ENCODE measurements around the gene RNF217. TPM values are rescaled to one million over a fixed set of nuclear protein-coding genes. Genes with fewer than 3 reads are reported as not detected.

RNF217 gene
- polyA plus RNA-seq, 4 donors = 12.1 to 19.8 (median 16.7) TPM

DNA sequence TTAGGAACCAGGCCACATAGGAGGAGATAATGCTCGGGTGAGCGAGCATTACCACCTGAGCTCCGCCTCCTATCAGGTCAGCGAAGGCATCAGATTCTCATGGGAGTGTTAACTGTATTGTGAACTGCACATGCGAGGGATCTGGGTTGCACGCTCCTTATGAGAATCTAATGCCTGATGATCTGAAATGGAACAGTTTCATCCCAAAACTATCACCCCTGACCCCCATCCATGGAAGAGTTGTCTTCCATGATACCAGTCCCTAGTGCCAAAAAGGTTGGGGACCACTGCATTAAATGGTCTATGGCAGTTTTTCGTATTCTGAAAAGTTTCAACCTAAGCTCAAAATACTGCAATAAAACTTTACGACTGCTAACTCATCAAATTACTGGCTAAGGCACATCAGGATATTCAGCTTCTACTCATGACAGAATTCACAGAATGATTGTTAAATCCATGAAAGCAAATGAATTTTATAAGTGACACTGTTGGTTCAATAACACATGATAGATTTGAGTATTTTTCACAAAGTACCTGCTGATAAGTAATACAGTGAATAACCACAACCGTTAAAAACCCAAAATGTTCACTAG is 25.9 kb downstream of the RNF217 start:
- DNase-seq (ENCODE audit: low read depth in 4 of 4, low spot score in 2 of 4) = no peak

DNA sequence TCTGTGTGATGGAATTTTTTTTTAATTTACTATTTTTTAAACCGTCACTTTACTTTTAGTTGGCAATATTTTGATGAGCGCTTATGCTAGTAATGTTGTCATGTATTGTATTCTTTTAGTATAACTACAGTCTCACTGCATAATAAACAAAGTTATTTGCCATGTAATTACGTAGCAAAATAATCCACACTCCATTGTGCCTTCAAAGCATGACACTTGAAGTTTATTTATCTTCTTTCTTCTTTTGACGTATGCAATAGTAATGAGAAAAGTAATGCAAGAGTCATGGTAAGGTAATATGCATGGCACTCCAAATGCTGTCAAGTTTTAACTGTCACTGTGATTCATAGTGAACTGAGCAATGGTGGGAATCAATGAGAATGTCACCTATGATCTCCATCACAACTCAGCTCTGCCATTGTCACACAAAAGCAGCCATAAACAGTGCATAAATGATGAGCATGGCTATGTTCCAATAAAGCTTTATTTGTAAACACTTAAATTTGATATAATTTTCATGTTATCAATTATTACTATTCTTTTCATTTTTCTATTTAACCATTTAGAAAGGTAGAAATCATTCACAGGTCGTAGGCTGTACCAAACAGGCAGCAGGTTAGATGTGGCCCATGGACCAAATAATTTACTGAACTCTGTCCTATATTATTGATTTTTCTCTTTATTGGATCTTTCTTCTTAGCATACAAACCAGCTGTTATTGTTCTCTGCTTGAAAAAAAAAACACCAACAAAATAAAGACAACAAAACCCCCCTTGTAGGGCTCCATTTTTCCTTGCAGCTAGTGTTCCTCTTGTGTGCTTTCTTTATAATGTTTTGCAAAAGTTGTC is 27.1 kb downstream of the RNF217 start:
- no peak for DNase-seq (ENCODE audit: low read depth in 4 of 4, low spot score in 2 of 4)

DNA sequence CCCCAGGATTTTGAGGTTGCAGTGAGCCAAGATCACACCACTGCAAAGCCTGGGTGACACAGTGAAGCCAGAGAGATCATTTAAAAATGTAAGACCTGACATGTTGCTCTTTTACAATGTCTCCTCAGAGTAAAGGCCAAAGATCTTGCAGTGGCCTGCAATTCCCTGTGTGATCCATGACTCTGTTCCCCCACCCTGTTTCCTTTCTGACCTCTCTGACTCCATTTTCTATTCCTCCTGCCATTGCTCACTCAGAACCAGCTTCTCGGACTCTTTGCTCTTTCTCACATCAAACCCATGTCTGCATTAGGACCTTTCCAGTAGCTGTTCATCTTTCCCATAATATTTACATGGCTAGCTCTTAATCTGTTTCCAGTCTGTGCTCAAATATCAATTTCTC is 28.8 kb downstream of the RNF217 start:
- no peak for DNase-seq (ENCODE audit: low read depth in 4 of 4, low spot score in 2 of 4)

DNA sequence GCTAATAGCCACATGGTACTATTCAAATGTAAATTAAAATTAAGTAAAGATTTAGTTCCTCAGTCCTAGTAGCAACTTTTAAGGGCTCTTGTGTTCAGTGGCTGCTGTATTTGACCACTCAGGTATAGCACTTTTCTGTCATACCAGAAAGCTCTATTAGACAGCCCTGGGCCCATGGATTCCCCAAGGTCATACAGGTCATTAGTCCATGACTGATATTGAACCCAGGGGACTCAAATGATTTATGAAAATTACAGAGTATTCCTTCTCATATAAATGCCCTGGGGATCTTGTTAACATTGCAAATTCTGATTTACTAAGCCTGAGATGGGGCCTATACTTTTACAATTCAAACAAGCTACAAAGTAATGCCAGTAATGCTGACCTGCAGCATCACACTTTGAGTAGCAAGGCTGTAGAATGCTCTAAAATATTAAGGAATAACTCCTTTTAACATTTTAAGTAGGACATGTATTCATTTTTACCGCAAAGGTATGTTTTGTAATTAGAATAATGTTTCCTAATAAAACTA is 29.6 kb downstream of the RNF217 start:
- no peak for DNase-seq (ENCODE audit: low read depth in 4 of 4, low spot score in 2 of 4)

DNA sequence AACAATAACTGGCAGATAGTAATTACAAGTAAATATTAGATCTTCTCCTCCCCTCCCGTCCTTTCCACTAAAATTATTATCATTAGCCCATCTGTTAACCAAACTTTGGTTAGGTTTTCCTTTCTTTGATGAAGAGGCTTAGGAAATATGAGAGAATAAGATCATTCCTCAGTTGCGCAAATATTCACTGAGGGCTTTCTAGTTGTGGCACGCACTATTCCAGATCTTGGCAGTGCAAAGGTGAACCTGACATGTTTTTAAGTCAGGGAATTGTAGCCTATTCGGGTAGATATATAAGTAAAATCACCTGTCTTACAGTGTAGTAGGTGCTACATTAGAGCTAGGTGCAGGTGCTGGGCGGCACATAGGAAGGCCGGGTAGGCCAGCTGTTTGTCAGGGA is 31.1 kb downstream of the RNF217 start:
- DNase-seq (ENCODE audit: low read depth in 4 of 4, low spot score in 2 of 4) = no peak

DNA sequence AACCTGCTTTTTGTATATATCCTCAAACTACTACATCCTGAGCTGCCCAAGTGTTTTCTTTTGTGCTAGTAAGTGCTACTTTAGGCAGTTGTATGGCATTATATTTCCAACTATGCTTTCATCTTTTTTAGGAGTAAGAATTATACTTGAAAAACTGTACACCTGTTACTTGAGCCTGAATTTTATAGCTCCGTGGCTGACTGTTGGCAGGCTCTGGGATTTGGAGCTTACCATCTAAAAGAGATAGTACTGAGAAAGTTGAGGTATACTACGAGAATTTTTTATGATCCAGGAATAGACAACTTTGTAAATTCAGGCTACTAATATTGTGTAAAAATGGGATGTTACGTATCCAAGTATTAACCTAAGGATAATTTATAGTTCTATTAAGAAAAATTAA is 32.4 kb downstream of the RNF217 start:
- DNase-seq (ENCODE audit: low read depth in 4 of 4, low spot score in 2 of 4) = no peak

DNA sequence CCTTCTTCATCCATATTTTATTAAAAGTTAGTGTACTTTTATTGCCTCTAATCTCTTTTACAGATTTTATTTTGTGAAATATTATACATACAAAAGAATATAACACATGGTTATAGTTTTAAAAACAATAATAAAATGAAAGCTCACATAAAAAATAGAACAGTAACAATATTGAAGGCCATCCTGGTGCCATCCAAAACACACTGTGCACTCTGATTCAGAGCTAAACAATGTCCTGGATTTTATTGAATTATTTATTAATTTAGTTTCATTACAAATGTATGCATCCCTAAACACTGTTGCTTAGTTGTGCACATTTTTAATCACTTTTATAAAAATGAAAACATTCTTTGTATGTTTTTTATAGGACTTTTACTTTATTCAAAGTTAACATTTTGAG is 32.9 kb downstream of the RNF217 start:
- no peak for DNase-seq (ENCODE audit: low read depth in 4 of 4, low spot score in 2 of 4)

DNA sequence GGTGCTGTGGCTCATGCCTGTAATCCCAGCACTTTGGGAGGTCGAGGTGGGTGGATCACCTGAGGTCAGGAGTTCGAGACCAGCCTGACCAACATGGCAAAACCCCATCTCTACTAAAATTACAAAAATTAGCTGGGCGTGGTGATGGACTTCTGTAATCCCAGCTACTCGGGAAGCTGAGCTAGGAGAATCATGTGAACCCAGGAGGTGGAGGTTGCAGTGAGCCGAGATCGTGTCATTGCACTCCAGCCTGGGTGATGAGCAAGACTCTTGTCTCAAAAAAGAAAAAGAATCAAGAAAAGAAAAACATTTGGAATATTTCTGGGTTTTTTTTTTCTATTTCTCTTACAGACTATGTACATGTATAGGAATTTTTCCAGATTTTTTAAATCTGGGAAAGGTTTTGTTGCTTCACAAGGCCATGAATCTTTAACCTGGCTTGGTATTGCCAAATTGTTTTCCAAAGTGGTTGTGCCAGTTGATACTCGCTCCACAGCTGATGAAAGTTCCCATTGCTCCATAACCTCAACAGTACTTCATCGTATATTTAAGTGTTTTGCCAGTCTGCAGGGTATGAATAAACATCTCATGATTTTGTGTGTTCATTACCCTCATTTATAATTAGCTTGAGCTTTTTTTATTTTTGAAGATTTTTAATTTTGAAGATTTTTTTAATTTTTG is 33.5 kb downstream of the RNF217 start:
- DNase-seq (ENCODE audit: low read depth in 4 of 4, low spot score in 2 of 4) = no peak

DNA sequence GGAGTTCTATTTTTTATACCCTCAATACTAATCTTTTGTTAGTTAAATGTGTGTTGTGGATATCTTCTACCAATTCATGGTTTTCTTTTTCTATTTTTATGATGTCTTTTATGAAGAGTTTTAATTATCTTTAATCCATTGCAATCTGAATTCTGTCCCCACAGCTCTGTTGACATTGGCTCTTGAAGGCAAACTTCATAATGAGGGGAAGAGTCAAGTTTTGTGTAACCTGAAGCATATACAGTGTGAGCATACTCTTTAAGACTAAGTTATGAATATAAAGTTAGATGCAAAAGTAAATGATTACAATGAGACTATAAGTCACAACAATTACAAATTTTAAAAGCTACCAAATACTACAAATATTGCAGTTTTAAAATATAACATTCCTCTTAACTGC is 34.2 kb downstream of the RNF217 start:
- no peak for DNase-seq (ENCODE audit: low read depth in 4 of 4, low spot score in 2 of 4)

DNA sequence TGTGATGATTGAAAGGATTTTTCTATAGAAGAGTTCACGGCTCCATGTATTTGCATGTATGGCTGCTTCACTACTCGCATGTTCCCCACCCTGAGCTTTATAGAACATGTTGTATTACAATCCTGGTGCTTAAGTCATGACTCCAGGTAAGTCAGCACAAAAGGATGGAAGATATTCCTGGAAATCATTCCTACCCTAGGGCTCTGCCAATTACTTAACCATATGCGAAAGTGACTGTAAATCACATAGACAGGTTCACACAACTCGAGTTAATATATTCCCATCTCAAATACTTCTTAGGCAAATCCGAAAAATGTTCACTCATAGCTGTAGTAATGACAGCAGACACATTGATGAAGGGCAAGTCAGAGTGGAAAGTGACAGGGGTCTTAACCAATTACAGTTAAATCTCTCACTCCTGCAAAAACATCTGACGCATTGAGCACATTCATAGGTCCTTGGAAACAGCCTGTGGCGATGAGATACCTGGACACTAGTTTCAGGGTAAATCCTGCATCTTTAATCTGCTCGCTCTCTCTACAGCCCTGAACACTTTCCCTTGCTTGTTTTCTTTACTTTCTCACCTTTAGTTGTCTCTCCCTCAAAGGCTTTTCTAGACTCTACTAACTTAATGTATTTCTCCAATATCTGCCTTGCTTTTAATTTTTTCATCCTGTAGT is 35.1 kb downstream of the RNF217 start:
- no peak for DNase-seq (ENCODE audit: low read depth in 4 of 4, low spot score in 2 of 4)

DNA sequence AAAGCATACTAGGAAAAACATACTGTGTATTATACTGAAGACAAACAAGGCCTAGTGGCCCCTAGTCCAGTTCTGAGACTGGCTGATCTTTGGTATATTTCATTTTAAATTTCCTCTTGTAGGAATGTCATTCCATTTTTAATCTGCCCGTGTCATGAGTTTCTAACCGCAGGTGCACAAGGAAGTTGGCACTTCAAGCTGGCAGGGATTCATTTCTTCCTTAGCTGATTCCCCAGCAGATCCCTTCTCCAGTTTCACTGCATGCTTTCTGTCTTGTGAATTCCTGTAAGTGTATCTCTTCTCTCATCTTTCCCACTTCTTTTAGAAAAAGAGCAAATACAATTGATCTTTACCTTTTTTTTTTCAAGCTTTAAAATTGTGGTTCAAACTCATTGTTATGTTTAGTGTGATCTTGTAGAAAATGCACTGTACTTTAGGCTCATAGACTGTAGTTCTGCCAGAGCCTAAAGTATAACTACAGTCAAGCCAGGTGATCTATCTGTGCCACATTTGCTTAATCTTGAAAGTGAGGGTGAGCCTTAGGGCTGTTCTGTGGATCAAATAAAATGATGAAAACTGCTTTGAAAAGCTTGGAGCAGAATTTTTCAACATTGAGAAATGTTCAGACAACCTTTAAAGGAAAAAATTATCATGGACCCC is 37.0 kb downstream of the RNF217 start:
- no peak for DNase-seq (ENCODE audit: low read depth in 4 of 4, low spot score in 2 of 4)

DNA sequence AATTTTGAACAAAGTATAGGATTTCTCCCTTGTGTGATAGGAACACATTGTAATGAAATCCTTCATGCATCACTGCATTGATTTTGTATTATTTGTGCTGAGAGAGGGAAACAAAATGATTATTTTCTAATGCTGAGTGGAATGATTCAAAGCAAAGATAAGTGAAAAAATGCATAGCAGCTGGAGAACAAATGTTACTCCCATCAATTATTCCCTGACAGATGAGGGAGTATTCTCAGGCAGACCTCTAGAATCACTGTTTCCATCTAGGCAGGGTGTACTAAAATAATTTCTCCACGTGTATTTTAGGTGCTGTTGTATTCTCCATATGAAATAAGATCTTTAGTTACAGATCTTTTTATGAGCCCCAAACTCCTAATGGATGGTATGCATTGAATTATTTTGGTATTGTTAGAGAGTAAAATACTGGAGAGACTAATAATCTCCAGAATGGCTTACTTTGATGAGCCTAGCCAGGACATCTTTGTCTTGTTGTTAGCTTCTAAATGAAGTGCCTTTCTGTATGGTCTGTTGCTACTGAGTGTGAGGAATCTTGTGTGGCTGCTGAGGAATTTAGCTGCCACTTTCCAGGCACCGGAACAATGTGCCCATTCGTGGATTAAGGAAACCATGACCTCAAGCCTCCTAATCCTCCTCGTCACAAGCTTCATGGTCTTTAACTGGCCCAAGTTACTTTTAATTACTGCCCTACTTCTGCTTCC is 39.6 kb downstream of the RNF217 start:
- DNase-seq (ENCODE audit: low read depth in 4 of 4, low spot score in 2 of 4) = no peak

DNA sequence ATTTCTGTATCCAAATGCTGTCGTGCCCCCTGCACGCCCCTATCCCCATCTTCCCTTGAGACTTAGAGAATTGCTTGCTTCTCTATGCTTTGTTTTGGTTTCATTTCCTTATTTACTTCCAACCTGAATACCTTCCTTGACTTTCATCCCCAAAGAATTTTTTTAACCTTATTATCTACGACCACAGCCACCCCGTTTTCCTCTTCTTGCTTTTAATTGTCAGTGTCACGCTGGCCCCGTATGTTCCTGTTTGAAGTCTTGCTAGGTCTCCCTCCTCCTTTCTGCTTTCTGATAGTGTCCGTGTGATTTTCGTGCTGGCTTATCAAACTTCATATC is 40.1 kb downstream of the RNF217 start:
- DNase-seq (ENCODE audit: low read depth in 4 of 4, low spot score in 2 of 4) = no peak

DNA sequence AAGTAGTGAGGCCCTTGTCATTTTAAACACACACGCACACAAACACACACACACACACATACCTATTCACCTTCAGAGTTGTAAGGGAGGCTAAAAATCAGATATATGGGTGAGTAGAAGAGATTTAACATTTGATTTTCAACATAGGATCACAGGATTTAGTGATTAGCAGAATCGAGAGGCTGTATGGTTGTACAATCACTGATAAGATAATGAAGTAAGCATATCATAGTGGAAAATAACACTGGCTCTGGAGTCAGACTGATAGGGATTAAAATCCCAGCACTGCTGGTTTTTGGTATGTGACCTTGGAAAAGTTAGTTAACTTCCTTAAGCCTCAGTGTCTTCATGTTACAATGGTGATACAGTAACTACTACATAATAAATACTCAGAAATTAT is 40.8 kb downstream of the RNF217 start:
- no peak for DNase-seq (ENCODE audit: low read depth in 4 of 4, low spot score in 2 of 4)

DNA sequence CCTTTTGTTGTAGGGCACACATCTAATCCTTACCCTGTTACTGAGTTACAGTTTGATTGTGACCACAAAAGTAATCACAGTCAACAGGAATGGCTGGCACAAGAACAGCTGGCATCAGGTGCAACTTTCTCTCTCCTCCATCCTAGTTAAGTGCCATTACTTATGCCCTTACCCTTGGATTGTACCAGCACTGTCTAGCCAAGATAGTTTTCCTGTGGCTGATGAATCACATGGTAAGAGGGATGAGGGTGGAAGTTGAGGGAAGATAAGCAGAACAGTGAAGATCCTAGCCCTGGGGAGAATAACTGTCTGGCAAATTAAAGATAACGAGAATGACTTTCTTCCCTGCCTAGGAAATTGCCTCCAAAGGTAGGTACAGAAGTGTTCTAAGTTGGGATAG is 42.0 kb downstream of the RNF217 start:
- DNase-seq (ENCODE audit: low read depth in 4 of 4, low spot score in 2 of 4) = no peak

DNA sequence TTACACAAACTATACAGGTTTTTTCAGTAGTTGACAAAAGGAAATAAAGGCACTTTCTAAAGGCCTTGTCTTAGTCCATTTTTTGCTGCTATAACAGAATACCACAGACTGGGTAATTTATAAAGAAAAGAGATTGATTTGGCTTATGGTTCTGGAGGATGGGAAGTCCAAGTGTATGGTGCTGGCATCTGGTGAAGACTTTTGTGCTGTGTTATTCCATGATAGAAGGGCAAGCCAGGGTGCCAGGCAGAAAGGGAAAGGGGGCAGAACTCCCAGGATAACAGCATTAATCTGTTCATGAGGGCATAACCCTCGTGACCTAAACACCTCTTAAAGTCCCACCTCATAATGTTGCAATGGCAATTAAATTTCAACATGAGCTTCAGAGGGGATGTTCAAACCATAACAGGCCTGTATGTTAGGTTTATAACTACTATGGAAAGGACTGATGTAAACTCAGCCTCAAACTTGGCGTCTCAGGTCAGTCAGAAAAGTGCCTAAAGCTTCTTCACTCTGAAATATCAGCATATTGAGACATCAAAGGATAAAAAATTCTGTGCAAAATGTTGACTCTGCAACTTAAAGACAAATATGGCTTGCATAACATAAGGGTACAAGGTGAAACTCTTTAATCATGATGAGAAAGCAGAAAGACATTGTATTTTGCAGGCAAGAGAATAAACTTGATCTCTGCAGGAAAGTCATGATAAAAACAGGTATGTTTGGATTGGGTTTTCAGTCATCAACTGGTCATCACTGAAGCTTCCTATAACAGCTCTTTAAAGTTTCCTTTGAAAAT is 42.8 kb downstream of the RNF217 start:
- no peak for DNase-seq (ENCODE audit: low read depth in 4 of 4, low spot score in 2 of 4)

DNA sequence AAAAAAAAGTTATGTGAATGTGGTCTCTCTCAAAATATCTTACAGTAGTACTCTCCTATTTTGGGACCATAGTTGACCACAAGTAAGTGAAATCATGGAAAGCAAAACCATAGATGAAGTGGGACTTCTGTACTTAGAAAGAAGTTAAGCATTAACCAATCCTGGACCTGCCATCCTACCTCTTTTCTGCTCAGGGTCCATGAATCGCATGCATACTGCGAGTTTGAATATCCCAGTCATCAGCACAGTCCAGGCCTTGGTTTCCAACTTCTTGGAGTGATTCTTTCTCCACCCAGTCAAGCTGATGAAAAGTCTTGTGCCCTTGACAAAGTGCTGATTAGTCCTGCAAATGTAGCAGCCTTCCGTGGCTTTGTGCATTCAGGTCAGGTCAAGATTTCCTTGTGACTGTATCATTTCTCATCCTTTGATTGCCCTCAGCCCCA is 46.0 kb downstream of the RNF217 start:
- DNase-seq (ENCODE audit: low read depth in 4 of 4, low spot score in 2 of 4) = no peak

DNA sequence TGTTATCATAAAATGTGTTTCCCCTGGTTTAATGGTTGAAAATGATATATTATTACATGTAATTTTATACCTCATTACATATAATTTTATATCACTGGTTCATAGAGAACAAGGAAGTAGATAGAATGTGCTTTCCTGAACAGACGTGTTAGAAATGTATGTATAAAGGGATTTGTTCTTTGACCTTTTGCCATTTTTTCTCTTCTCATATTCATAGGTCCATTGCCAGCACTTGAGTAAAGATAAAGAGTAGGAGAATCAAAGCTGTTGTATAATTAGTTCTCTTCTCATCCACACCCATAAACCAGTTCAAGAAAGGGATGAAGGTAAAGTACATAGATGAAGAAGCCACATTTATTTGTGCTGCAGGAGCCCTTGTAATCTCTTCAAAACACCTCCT is 46.7 kb downstream of the RNF217 start:
- no peak for DNase-seq (ENCODE audit: low read depth in 4 of 4, low spot score in 2 of 4)

DNA sequence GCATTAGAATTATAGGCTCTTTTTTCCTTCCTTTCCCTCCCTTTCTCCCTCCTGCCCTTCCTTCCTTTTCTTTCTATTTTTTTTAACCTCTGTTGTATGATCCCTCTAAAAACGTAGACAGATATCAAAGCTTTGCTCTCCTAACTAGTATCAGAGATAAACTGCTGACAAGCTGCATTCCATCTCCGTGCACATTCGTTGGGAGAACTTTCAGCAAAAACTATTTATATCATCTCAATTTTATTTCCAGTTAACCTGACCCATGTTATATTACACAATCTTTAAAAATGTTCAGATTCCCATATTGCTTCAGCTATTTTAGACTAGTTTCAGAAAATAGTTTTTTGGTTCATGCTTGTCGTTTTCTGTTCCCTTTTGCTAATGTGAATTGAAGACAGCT is 47.3 kb downstream of the RNF217 start:
- no peak for DNase-seq (ENCODE audit: low read depth in 4 of 4, low spot score in 2 of 4)

All from left renal cortex interstitium (tissue), 4 donors.